ACC112 (cell line): ENCODE results near the gene SBK2.

Experiments used
- H2AFZ ChIP-seq: fragments of 200-600 bp; sonication (generic); one replicate; pipeline ENCODE4 v1.6.0; 2017; ENCODE audit warnings: antibody characterized with exemption, low read length; ENCODE audit not compliant: unreplicated experiment
- H3K27ac ChIP-seq: fragments of 200-600 bp; sonication (generic); 2 replicates; pipeline ENCODE4 v1.5.1; 2014; ENCODE audit warnings: low read depth, mild to moderate bottlenecking, antibody characterized with exemption, low read length, moderate library complexity
- H3K27me3 ChIP-seq: fragments of 200-600 bp; sonication (generic); 2 replicates; pipeline ENCODE4 v1.6.1; 2014; ENCODE audit warnings: mild to moderate bottlenecking, antibody characterized with exemption, low read length, moderate library complexity, mixed read lengths; ENCODE audit not compliant: insufficient read depth
- H3K36me3 ChIP-seq: fragments of 200-600 bp; sonication (generic); 2 replicates; pipeline ENCODE4 v1.6.1; 2016; ENCODE audit warnings: mild to moderate bottlenecking, antibody characterized with exemption, low read length, moderate library complexity, mixed read lengths; ENCODE audit not compliant: insufficient read depth
- H3K4me1 ChIP-seq: fragments of 200-600 bp; sonication (generic); one replicate; pipeline ENCODE4 v1.6.1; 2016; ENCODE audit warnings: low read length, mixed read lengths; ENCODE audit not compliant: insufficient read depth, unreplicated experiment, control insufficient read depth
- H3K4me3 ChIP-seq: fragments of 200-600 bp; sonication (generic); 2 replicates; pipeline ENCODE4 v1.5.1; 2014; ENCODE audit warnings: mild to moderate bottlenecking, low read depth, low read length
- H3K79me2 ChIP-seq: fragments of 200-600 bp; sonication (generic); one replicate; pipeline ENCODE4 v1.6.0; 2016; ENCODE audit warnings: low read length; ENCODE audit not compliant: control insufficient read depth, unreplicated experiment, insufficient read depth

Gene SBK2

GRCh38 chr19:55483706-55484592, 53.0 kb downstream of the SBK2 start:
- Histone ChIP-seq H2AFZ (no peak overlapping the region), H3K4me3 (peak overlapping the region; percentile 83), H3K27ac (no peak overlapping the region), H3K27me3 (no peaks in the 10 kb centered on the region), H3K79me2 (peaks cover 5% of the 10 kb centered on the region), H3K36me3 (no peaks in the 10 kb centered on the region), H3K4me1 (peaks cover 28% of the 10 kb centered on the region)

- peaks cover 25% of the 10 kb centered on the region for H3K4me1 ChIP-seq
- H3K4me3 ChIP-seq = no peak overlapping the region
- peaks cover 7% of the 10 kb centered on the region for H3K79me2 ChIP-seq
- H3K36me3 ChIP-seq = no peaks in the 10 kb centered on the region
- H3K27ac ChIP-seq = no peak overlapping the region
- H3K27me3 ChIP-seq = no peaks in the 10 kb centered on the region
- no peak overlapping the region for H2AFZ ChIP-seq
Observed at GRCh38 chr19:55482967-55483705, 53.8 kb downstream of the SBK2 start.

- Histone ChIP-seq H3K4me3 (no peak overlapping the region), H3K4me1 (peaks cover 26% of the 10 kb centered on the region), H2AFZ (no peak overlapping the region), H3K27me3 (no peaks in the 10 kb centered on the region), H3K36me3 (no peaks in the 10 kb centered on the region), H3K27ac (no peak overlapping the region), H3K79me2 (peaks cover 13% of the 10 kb centered on the region)
Observed at GRCh38 chr19:55482156-55482961, 54.6 kb downstream of the SBK2 start.

- Histone ChIP-seq H3K27ac (no peak overlapping the region), H2AFZ (no peak overlapping the region), H3K4me1 (peaks cover 20% of the 10 kb centered on the region), H3K79me2 (peaks cover 13% of the 10 kb centered on the region), H3K36me3 (no peaks in the 10 kb centered on the region), H3K27me3 (no peaks in the 10 kb centered on the region), H3K4me3 (no peak overlapping the region)
Observed at GRCh38 chr19:55481794-55482155, 55.2 kb downstream of the SBK2 start.

GRCh38 chr19:55481148-55481793, 55.7 kb downstream of the SBK2 start:
- H3K4me3 ChIP-seq = no peak overlapping the region
- H3K27me3 ChIP-seq = no peaks in the 10 kb centered on the region
- H2AFZ ChIP-seq = no peak overlapping the region
- H3K4me1 ChIP-seq = peaks cover 15% of the 10 kb centered on the region
- H3K36me3 ChIP-seq = no peaks in the 10 kb centered on the region
- H3K79me2 ChIP-seq = peaks cover 13% of the 10 kb centered on the region
- no peak overlapping the region for H3K27ac ChIP-seq

GRCh38 chr19:55479451-55480230, 57.3 kb downstream of the SBK2 start:
- Histone ChIP-seq H3K4me3 (no peak overlapping the region), H3K27me3 (no peaks in the 10 kb centered on the region), H3K79me2 (peaks cover 8% of the 10 kb centered on the region), H2AFZ (no peak overlapping the region), H3K36me3 (no peaks in the 10 kb centered on the region), H3K4me1 (peaks cover 9% of the 10 kb centered on the region), H3K27ac (no peak overlapping the region)

GRCh38 chr19:55479045-55479444, 57.9 kb downstream of the SBK2 start:
- H2AFZ ChIP-seq = no peak overlapping the region
- H3K27ac ChIP-seq = no peak overlapping the region
- peaks cover 6% of the 10 kb centered on the region for H3K4me1 ChIP-seq
- no peaks in the 10 kb centered on the region for H3K36me3 ChIP-seq
- no peaks in the 10 kb centered on the region for H3K27me3 ChIP-seq
- H3K4me3 ChIP-seq = no peak overlapping the region
- peaks cover 8% of the 10 kb centered on the region for H3K79me2 ChIP-seq
